HCT116 (cell line): ENCODE measurements around the gene SLC44A5. TPM values are rescaled to one million over a fixed set of nuclear protein-coding genes. Genes with fewer than 3 reads are reported as not detected.

Source experiments
- ATAC-seq: fragments of 200-7000 bp; cut with Tn5 transposase; 2 replicates; pipeline ENCODE4 v1.9.1; 2020; ENCODE audit warnings: mild to moderate bottlenecking, moderate library complexity
- BruUV-seq: library from RNA; stranded (reverse); fragments of 400-500 nt; replicated peaks from 2 replicates; lab custom pipeline; 2021; lab: Mats Ljungman, UMichigan
- CTCF ChIA-PET: fragments of 300-600 bp; sonication (Branson Sonifier 250); formaldehyde crosslinking; loops from one replicate; lab custom pipeline; 2021; ENCODE audit warnings: antibody characterized with exemption; lab: Charles Lee
- POLR2A ChIA-PET: fragments of 300-600, 350-600 bp; sonication (Branson Sonifier 250); formaldehyde crosslinking; loops from one replicate; lab custom pipeline; 2021; ENCODE audit warnings: antibody characterized with exemption; lab: Charles Lee
- RAD21 ChIA-PET, 2 experiments: fragments of 300-600 bp; sonication (Branson Sonifier 250); formaldehyde crosslinking; loops; one replicate each; lab custom pipeline; 2023; ENCODE audit warnings: low total read pairs in 2 of 2; ENCODE audit not compliant: uncharacterized antibody in 2 of 2, unreplicated experiment in 2 of 2, low non-redundant PET in 1 of 2; lab: Charles Lee
- DNase-seq: peaks from one replicate; pipeline ENCODE4 v3.0.0-alpha.2; 2010; ENCODE audit warnings: low read depth, low spot score
- H2AFZ ChIP-seq: fragments of 200-600 bp; shearing (Covaris generic), sonication (generic); 2 replicates; pipeline ENCODE4 v1.6.1; 2017; ENCODE audit warnings: low read depth, mixed run types, mixed read lengths, antibody characterized with exemption, low read length; ENCODE audit not compliant: poor library complexity, severe bottlenecking
- H3K27ac ChIP-seq: 2 replicates; pipeline ENCODE4 v1.5.1; 2012; ENCODE audit warnings: low read depth, low read length
- H3K27me3 ChIP-seq: fragments of 200-600 bp; sonication (generic); 2 replicates; pipeline ENCODE4 v1.6.1; 2016; ENCODE audit warnings: mixed run types, low read length, mixed read lengths; ENCODE audit not compliant: insufficient read depth
- H3K36me3 ChIP-seq, 2 experiments: fragments of 200-500 bp in 1 of 2; fragments of 200-600 bp in 1 of 2; sonication (Bioruptor generic) in 1 of 2; sonication (generic) in 1 of 2; 2 replicates each; pipeline versions ENCODE4 v1.5.1 to v1.6.1; 2014 to 2016; ENCODE audit warnings: low read length in 2 of 2, inconsistent platforms in 1 of 2, mixed read lengths in 1 of 2, mixed run types in 1 of 2; ENCODE audit not compliant: insufficient read depth in 2 of 2, control insufficient read depth in 1 of 2
- H3K4me1 ChIP-seq, 2 experiments: fragments of 200-600 bp in 1 of 2; sonication (generic) in 1 of 2; 2 replicates each; pipeline versions ENCODE4 v1.5.1 to v1.6.1; 2012 to 2017; ENCODE audit warnings: low read length in 2 of 2, inconsistent platforms in 1 of 2, mild to moderate bottlenecking in 1 of 2, mixed read lengths in 1 of 2, mixed run types in 1 of 2, moderate library complexity in 1 of 2; ENCODE audit not compliant: insufficient read depth in 2 of 2, control insufficient read depth in 1 of 2
- H3K4me2 ChIP-seq: fragments of 200-600 bp; sonication (generic); 2 replicates; pipeline ENCODE4 v1.6.1; 2017; ENCODE audit warnings: mixed run types, low read length, mixed read lengths
- H3K4me3 ChIP-seq, 2 experiments: fragments of 200-600 bp in 1 of 2; sonication (generic) in 1 of 2; replicated peaks in 1 of 2; 2 replicates each; pipeline ENCODE4 v1.5.1; 2011 to 2016; ENCODE audit warnings: low read length in 2 of 2, control low read depth in 1 of 2, low read depth in 1 of 2, mild to moderate bottlenecking in 1 of 2, mixed read lengths in 1 of 2, mixed run types in 1 of 2
- H3K79me2 ChIP-seq: fragments of 200-600 bp; sonication (generic); 2 replicates; pipeline ENCODE4 v1.6.1; 2017; ENCODE audit warnings: mild to moderate bottlenecking, mixed run types, low read length, moderate library complexity, mixed read lengths; ENCODE audit not compliant: insufficient read depth
- H3K9ac ChIP-seq: fragments of 200-600 bp; sonication (generic); 2 replicates; pipeline ENCODE4 v1.6.1; 2016; ENCODE audit warnings: low read length, mixed read lengths
- H3K9me2 ChIP-seq: fragments of 200-600 bp; sonication (generic), shearing (Covaris generic); 2 replicates; pipeline ENCODE4 v1.6.1; 2017; ENCODE audit warnings: mixed run types, mild to moderate bottlenecking, moderate library complexity; ENCODE audit not compliant: insufficient read depth
- H3K9me3 ChIP-seq, 2 experiments: fragments of 200-500 bp in 1 of 2; fragments of 200-600 bp in 1 of 2; sonication (Bioruptor generic) in 1 of 2; sonication (generic) in 1 of 2; 2 replicates each; pipeline ENCODE4 v1.6.1; 2014 to 2017; ENCODE audit warnings: low read length in 2 of 2, mixed read lengths in 2 of 2, inconsistent platforms in 1 of 2, low read depth in 1 of 2, mild to moderate bottlenecking in 1 of 2, mixed run types in 1 of 2, moderate library complexity in 1 of 2; ENCODE audit not compliant: control insufficient read depth in 1 of 2, insufficient read depth in 1 of 2
- H4K20me1 ChIP-seq: fragments of 200-600 bp; sonication (generic), shearing (Covaris generic); 2 replicates; pipeline ENCODE4 v1.6.1; 2017; ENCODE audit warnings: mixed run types, mild to moderate bottlenecking, moderate library complexity; ENCODE audit not compliant: insufficient read depth
- CEBPB ChIP-seq: IDR thresholded peaks from 2 replicates; pipeline ENCODE4 v1.6.1; 2012; ENCODE audit warnings: low read depth
- CTCF ChIP-seq, 3 experiments: fragments of 200-600 bp in 1 of 3; sonication (generic) in 1 of 3; IDR thresholded peaks in 2 of 3; conservative IDR thresholded peaks in 1 of 3; 2 replicates each; pipeline ENCODE4 v1.5.1; 2012 to 2017; ENCODE audit warnings: low read depth in 2 of 3, low read length in 2 of 3, antibody characterized with exemption in 1 of 3, borderline replicate concordance in 1 of 3, control low read depth in 1 of 3, mild to moderate bottlenecking in 1 of 3, mixed read lengths in 1 of 3, mixed run types in 1 of 3, moderate library complexity in 1 of 3; ENCODE audit not compliant: insufficient read depth in 1 of 3
- JUND ChIP-seq: IDR thresholded peaks from 2 replicates; pipeline ENCODE4 v1.6.1; 2012
- POLR2A ChIP-seq: IDR thresholded peaks from 2 replicates; pipeline ENCODE4 v1.7.0; 2011; ENCODE audit warnings: borderline replicate concordance; ENCODE audit not compliant: insufficient read depth, insufficient read length; ENCODE audit errors: extremely low read depth
- REST ChIP-seq: IDR thresholded peaks from 2 replicates; pipeline ENCODE4 v1.6.1; 2012; ENCODE audit warnings: low read depth
- SIN3A ChIP-seq: IDR thresholded peaks from 2 replicates; pipeline ENCODE4 v1.6.1; 2012; ENCODE audit warnings: low read depth
- SRF ChIP-seq: IDR thresholded peaks from 2 replicates; pipeline ENCODE4 v1.6.1; 2012; ENCODE audit warnings: low read depth
- ZNF274 ChIP-seq: fragments of 200-500 bp; sonication (Bioruptor generic); IDR thresholded peaks from 2 replicates; pipeline ENCODE4 v1.6.1; 2014; ENCODE audit warnings: mild to moderate bottlenecking, low read depth, low read length, inconsistent platforms
- intact Hi-C: fragments of 100-400 bp; cut with micrococcal nuclease; formaldehyde crosslinking; loops from 2 replicates; pipeline ENCODE4 v1.10.0; 2022
- total RNA-seq: library from RNA; stranded (reverse); gene quantifications from one replicate; pipeline ENCODE4 v1.2.1, GENCODE V29; 2021; ENCODE audit not compliant: unreplicated experiment

Gene SLC44A5
- total RNA-seq, 1 experiment from 2014 or later: 2.4 TPM

- POLR2A ChIA-PET: no interaction called here
- CTCF ChIA-PET: no interaction called here
- H3K4me3 ChIP-seq: no peak overlapping the region
- 0 out of 2 replicates have a peak, but pooled peaks cover 3% of the 10 kb centered on the region for H3K9me2 ChIP-seq
- RAD21 ChIA-PET: no interaction called here
- no peak for ATAC-seq
- no peaks in the 10 kb centered on the region for H3K79me2 ChIP-seq
- no peaks in the 10 kb centered on the region for H3K27me3 ChIP-seq
- BruUV-seq: no TSS peak
- intact Hi-C loops: no loop called here
- H4K20me1 ChIP-seq: no peaks in the 10 kb centered on the region
- H2AFZ ChIP-seq: no peak overlapping the region
- no peak overlapping the region for H3K4me2 ChIP-seq
- H3K36me3 ChIP-seq: no peaks in the 10 kb centered on the region
- DNase-seq: no peak
- H3K27ac ChIP-seq: no peak overlapping the region
- no peaks in the 10 kb centered on the region for H3K9me3 ChIP-seq
- TF ChIP-seq JUND: no peak
- TF ChIP-seq CTCF (IDR thresholded peaks at IDR 0.05 in 2 of 3, conservative IDR thresholded peaks at IDR 0.05 in 1 of 3; ENCODE audit: borderline replicate concordance in 1 of 3, insufficient read depth in 1 of 3, low read depth in 2 of 3, low read length in 2 of 3): no peak
- no peak for TF ChIP-seq ZNF274
- no peak for TF ChIP-seq POLR2A
- TF ChIP-seq SIN3A: no peak
- no peak for TF ChIP-seq REST
- no peak for TF ChIP-seq CEBPB
- TF ChIP-seq SRF: no peak
- no peaks in the 10 kb centered on the region for H3K4me1 ChIP-seq
- H3K9ac ChIP-seq: no peak overlapping the region
These were observed 109.2 kb downstream of the SLC44A5 start for GRCh38 chr1:75501577-75502295.
